ENCODE data around the gene GALNTL6. TPM values are rescaled to one million over a fixed set of nuclear protein-coding genes. Genes with fewer than 3 reads are reported as not detected.
"Not testable (repeated sequence)": the region's sequence is repeated elsewhere in the genome, so short reads cannot be mapped to it uniquely, and the experiment has no call there.

The GALNTL6 gene
- total RNA-seq, 1 experiment from 2014 or later: not detected

GRCh38 chr4:172951679-172952451 is 1138.7 kb downstream of the GALNTL6 start:
- H3K79me2 ChIP-seq (ENCODE audit: low read depth): no peaks in the 10 kb centered on the region
- no peak overlapping the region for H3K4me2 ChIP-seq
- TF ChIP-seq CTCF (conservative IDR thresholded peaks at IDR 0.05) (no peak), EZH2 (IDR thresholded peaks at IDR 0.05; ENCODE audit: low read depth) (no peak)
- no peaks in the 10 kb centered on the region for H3K9me3 ChIP-seq (ENCODE audit: insufficient read depth, low read depth)
- H2AFZ ChIP-seq: no peak overlapping the region
- no peaks in the 10 kb centered on the region for H3K4me1 ChIP-seq (replicated peaks; ENCODE audit: insufficient read depth)
- intact Hi-C loops (cut with micrococcal nuclease; ENCODE audit: unreplicated experiment): no loop called here
- POLR2A ChIA-PET (ENCODE audit: unreplicated experiment): no interaction called here
- H3K4me3 ChIP-seq: no peak overlapping the region
- no peaks in the 10 kb centered on the region for H3K9me2 ChIP-seq (ENCODE audit: insufficient read depth)
- no peaks in the 10 kb centered on the region for H3K36me3 ChIP-seq (ENCODE audit: low read depth)
- no peak for DNase-seq
- H4K20me1 ChIP-seq (ENCODE audit: insufficient read depth): no peaks in the 10 kb centered on the region
- BruUV-seq (replicated peaks): no TSS peak
- no peak overlapping the region for H3K27ac ChIP-seq
- H3F3A ChIP-seq (ENCODE audit: insufficient read depth, low read depth): no peaks in the 10 kb centered on the region
- CTCF ChIA-PET: no interaction called here
- H3K27me3 ChIP-seq (ENCODE audit: insufficient read depth, low read depth): no peaks in the 10 kb centered on the region

DNA sequence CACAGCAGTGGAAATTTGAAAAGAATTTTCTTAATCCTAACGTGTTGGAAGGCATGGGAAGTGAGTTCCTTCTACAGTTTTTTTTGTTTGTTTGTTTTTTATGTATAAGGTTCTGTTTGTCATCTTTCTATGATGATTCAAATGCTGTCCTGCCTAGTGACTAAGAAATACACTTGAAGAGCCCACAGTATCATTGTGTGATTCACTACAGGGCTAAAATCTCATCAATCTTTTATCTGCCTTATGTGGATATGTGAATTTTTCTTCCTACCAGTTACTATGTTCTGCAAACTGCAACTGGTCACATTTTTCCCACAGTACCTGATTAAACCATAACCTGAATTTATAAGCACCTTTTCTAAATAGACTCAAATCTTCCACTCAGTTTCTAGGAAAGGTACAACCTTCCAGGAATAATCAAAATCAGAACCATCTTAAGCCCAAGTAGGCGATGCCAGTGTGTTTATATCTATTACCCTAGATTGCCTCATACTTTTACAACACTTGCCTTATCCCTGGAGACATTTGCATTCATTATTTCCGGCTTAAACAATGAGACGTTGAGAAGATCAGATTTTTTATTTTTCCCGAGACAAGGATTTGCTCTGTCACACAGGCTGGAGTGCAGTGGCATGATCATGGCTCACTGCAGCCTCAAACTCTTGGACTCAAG is 1140.8 kb downstream of the GALNTL6 start:
- ChIA-PET POLR2A (ENCODE audit: unreplicated experiment) (no interaction called here), CTCF (no interaction called here)
- TF ChIP-seq CTCF (conservative IDR thresholded peaks at IDR 0.05) (no peak), EZH2 (IDR thresholded peaks at IDR 0.05; ENCODE audit: low read depth) (no peak)
- Histone ChIP-seq H3K27ac (no peak overlapping the region), H3K4me1 (replicated peaks; ENCODE audit: insufficient read depth) (no peaks in the 10 kb centered on the region), H3K27me3 (ENCODE audit: insufficient read depth, low read depth) (no peaks in the 10 kb centered on the region), H3K79me2 (ENCODE audit: low read depth) (no peaks in the 10 kb centered on the region), H3K9me3 (ENCODE audit: insufficient read depth, low read depth) (no peaks in the 10 kb centered on the region), H3K4me2 (no peak overlapping the region), H3K9me2 (ENCODE audit: insufficient read depth) (no peaks in the 10 kb centered on the region), H4K20me1 (ENCODE audit: insufficient read depth) (no peaks in the 10 kb centered on the region), H3K36me3 (ENCODE audit: low read depth) (no peaks in the 10 kb centered on the region), H3F3A (ENCODE audit: insufficient read depth, low read depth) (no peaks in the 10 kb centered on the region), H3K4me3 (no peak overlapping the region), H2AFZ (no peak overlapping the region)
- intact Hi-C loops (cut with micrococcal nuclease; ENCODE audit: unreplicated experiment): no loop called here
- BruUV-seq (replicated peaks): no TSS peak
- DNase-seq: no peak

- H3K36me3 ChIP-seq (ENCODE audit: low read depth); CTCF ChIA-PET; BruUV-seq (replicated peaks); DNase-seq; POLR2A ChIA-PET (ENCODE audit: unreplicated experiment); H2AFZ ChIP-seq; H3F3A ChIP-seq (ENCODE audit: insufficient read depth, low read depth); H3K9me2 ChIP-seq (ENCODE audit: insufficient read depth); intact Hi-C loops (cut with micrococcal nuclease; ENCODE audit: unreplicated experiment); H3K4me2 ChIP-seq; H4K20me1 ChIP-seq (ENCODE audit: insufficient read depth); H3K9me3 ChIP-seq (ENCODE audit: insufficient read depth, low read depth); H3K27me3 ChIP-seq (ENCODE audit: insufficient read depth, low read depth); H3K4me1 ChIP-seq (replicated peaks; ENCODE audit: insufficient read depth); H3K27ac ChIP-seq; H3K79me2 ChIP-seq (ENCODE audit: low read depth); H3K4me3 ChIP-seq: not testable (repeated sequence)
Measured at GRCh38 chr4:172956340-172956739, 1143.1 kb downstream of the GALNTL6 start.
